MM.1S (cell line): ENCODE results near the gene ERVV-1.
"Not testable (repeated sequence)": the region's sequence is repeated elsewhere in the genome, so short reads cannot be mapped to it uniquely, and the experiment has no call there.

ENCODE experiments used
- DNase-seq: peaks from one replicate; pipeline ENCODE4 v3.0.0-alpha.2; 2015
- H2AFZ ChIP-seq: fragments of 300-600 bp; sonication (generic); 2 replicates; pipeline ENCODE4 v1.6.0; 2016; ENCODE audit warnings: antibody characterized with exemption, low read length
- H3F3A ChIP-seq: fragments of 300-600 bp; sonication (generic); 2 replicates; pipeline ENCODE4 v1.6.1; 2016; ENCODE audit warnings: mild to moderate bottlenecking, antibody characterized with exemption, low read length, moderate library complexity, mixed read lengths; ENCODE audit not compliant: insufficient read depth
- H3K27ac ChIP-seq: fragments of 300-600 bp; sonication (generic); 2 replicates; pipeline ENCODE4 v1.5.1; 2016; ENCODE audit warnings: mild to moderate bottlenecking, low read length
- H3K27me3 ChIP-seq: fragments of 300-600 bp; sonication (generic); replicated peaks from 2 replicates; pipeline ENCODE4 v1.6.0; 2016; ENCODE audit warnings: low read length; ENCODE audit not compliant: insufficient read depth
- H3K36me3 ChIP-seq: fragments of 300-600 bp; sonication (generic); replicated peaks from 2 replicates; pipeline ENCODE4 v1.6.1; 2016; ENCODE audit warnings: mild to moderate bottlenecking, low read length, mixed read lengths; ENCODE audit not compliant: insufficient read depth
- H3K4me1 ChIP-seq: fragments of 300-600 bp; sonication (generic); 2 replicates; pipeline ENCODE4 v1.6.1; 2016; ENCODE audit warnings: low read length, mixed read lengths
- H3K4me2 ChIP-seq: fragments of 300-600 bp; sonication (generic); 2 replicates; pipeline ENCODE4 v1.6.0; 2016; ENCODE audit warnings: low read depth, low read length
- H3K4me3 ChIP-seq: fragments of 300-600 bp; sonication (generic); 2 replicates; pipeline ENCODE4 v1.5.1; 2016; ENCODE audit warnings: low read length, mixed read lengths
- H3K79me2 ChIP-seq: fragments of 300-600 bp; sonication (generic); 2 replicates; pipeline ENCODE4 v1.6.1; 2016; ENCODE audit warnings: mixed run types, low read length, mixed read lengths
- H3K9ac ChIP-seq: fragments of 300-600 bp; sonication (generic); 2 replicates; pipeline ENCODE4 v1.6.1; 2016; ENCODE audit warnings: low read length, mixed read lengths
- H3K9me2 ChIP-seq: fragments of 300-600 bp; sonication (generic); replicated peaks from 2 replicates; pipeline ENCODE4 v1.6.1; 2016; ENCODE audit warnings: mild to moderate bottlenecking, low read length, mixed read lengths; ENCODE audit not compliant: insufficient read depth
- H3K9me3 ChIP-seq: fragments of 300-600 bp; sonication (generic); replicated peaks from 2 replicates; pipeline ENCODE4 v1.6.1; 2016; ENCODE audit warnings: mild to moderate bottlenecking, low read length, mixed read lengths; ENCODE audit not compliant: insufficient read depth
- H4K20me1 ChIP-seq: fragments of 300-600 bp; sonication (generic); 2 replicates; pipeline ENCODE4 v1.6.1; 2016; ENCODE audit warnings: mild to moderate bottlenecking, low read length, moderate library complexity, mixed read lengths; ENCODE audit not compliant: insufficient read depth
- EZH2 ChIP-seq: fragments of 300-600 bp; sonication (generic); optimal IDR thresholded peaks from 2 replicates; pipeline ENCODE3; 2017; ENCODE audit warnings: low read depth, mild to moderate bottlenecking, antibody characterized with exemption, low read length, mixed read lengths
- EZH2phosphoT487 ChIP-seq: fragments of 300-600 bp; sonication (generic); IDR thresholded peaks from 2 replicates; pipeline ENCODE4 v1.6.1; 2018; ENCODE audit warnings: antibody characterized with exemption, low read length
- TF ChIP-seq, protein P1 (sequence below): fragments of 300-600 bp; sonication (generic); IDR thresholded peaks from 2 replicates; pipeline ENCODE4 v1.5.1; 2016; ENCODE audit warnings: antibody characterized with exemption, low read length, mixed read lengths

ERVV-1 gene

DNA sequence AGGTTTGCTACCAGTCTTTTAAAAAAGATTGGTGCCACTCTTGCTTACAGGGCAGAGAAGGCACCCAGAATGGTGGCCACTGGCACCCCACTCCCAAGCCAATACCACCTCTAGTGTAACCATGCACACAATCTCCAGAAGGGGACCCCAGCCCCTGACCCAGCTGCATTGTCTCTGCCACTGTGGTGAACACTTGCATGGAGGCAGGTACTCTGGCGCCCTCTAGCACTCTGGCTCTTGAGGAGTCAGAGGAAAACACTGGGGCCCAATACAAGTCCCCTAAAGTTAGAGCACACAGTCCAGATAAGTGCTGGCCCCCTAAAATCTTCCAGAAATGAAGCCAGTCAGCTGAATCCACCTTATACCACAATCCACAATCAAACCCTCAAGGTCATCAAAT lies 6.0 kb downstream of the ERVV-1 start:
- no peak overlapping the region for H2AFZ ChIP-seq
- H3F3A ChIP-seq: no peaks in the 10 kb centered on the region
- H3K79me2 ChIP-seq: no peaks in the 10 kb centered on the region
- H3K36me3 ChIP-seq: no peaks in the 10 kb centered on the region
- no peaks in the 10 kb centered on the region for H3K9me2 ChIP-seq
- no peak overlapping the region for H3K27ac ChIP-seq
- H3K4me1 ChIP-seq: no peaks in the 10 kb centered on the region
- no peak for DNase-seq
- no peak overlapping the region for H3K4me2 ChIP-seq
- H3K9me3 ChIP-seq: no peaks in the 10 kb centered on the region
- H4K20me1 ChIP-seq: no peaks in the 10 kb centered on the region
- no peak overlapping the region for H3K4me3 ChIP-seq
- H3K9ac ChIP-seq: no peak overlapping the region
- H3K27me3 ChIP-seq: no peaks in the 10 kb centered on the region
- TF ChIP-seq EZH2 (no peak), EZH2phosphoT487 (no peak)
- TF ChIP-seq, protein P1, sequence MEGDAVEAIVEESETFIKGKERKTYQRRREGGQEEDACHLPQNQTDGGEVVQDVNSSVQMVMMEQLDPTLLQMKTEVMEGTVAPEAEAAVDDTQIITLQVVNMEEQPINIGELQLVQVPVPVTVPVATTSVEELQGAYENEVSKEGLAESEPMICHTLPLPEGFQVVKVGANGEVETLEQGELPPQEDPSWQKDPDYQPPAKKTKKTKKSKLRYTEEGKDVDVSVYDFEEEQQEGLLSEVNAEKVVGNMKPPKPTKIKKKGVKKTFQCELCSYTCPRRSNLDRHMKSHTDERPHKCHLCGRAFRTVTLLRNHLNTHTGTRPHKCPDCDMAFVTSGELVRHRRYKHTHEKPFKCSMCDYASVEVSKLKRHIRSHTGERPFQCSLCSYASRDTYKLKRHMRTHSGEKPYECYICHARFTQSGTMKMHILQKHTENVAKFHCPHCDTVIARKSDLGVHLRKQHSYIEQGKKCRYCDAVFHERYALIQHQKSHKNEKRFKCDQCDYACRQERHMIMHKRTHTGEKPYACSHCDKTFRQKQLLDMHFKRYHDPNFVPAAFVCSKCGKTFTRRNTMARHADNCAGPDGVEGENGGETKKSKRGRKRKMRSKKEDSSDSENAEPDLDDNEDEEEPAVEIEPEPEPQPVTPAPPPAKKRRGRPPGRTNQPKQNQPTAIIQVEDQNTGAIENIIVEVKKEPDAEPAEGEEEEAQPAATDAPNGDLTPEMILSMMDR: no peak

DNA sequence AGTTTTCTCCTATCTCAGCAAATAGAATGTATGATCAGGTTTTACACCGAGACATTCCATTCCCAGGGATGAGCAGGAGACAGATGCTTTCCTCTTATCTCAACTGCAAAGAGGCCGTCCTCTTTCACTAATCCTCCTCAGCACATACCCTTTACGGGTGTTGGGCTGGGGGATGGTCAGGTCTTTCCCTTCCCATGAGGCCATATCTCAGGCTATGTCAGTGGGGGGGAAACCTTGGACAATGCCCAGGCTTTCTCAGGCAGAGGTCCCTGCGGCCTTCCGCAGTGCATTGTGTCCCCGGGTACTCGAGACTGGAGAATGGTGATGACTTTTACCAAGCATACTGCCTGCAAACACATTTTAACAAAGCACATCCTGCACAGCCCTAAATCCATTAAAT lies 14.6 kb downstream of the ERVV-1 start:
- not testable (repeated sequence) for H3F3A ChIP-seq, H3K27ac ChIP-seq

DNA sequence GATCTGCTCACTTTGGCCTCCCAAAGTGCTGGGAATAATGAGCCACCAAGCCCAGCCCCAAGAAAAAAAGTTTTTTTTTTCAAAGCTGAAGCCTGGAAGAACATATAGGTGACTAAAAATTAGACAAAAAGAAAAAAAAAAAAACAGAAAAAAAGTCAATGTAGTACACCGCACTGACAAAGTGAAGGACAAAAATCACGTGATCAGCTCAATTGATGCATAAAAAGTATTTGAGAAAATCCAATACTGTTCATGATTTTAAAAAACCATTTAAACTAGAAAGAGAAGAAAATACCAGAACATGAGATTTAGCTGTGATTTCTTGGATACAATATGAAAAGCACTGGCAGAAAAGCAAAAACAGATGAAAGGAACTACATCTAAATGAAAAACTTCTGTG lies 20.3 kb downstream of the ERVV-1 start:
- Histone ChIP-seq H3K36me3 (no peaks in the 10 kb centered on the region), H3K9me3 (no peaks in the 10 kb centered on the region), H3F3A (no peaks in the 10 kb centered on the region), H3K4me1 (no peaks in the 10 kb centered on the region), H3K79me2 (no peaks in the 10 kb centered on the region), H3K27me3 (no peaks in the 10 kb centered on the region), H4K20me1 (no peaks in the 10 kb centered on the region), H3K4me2 (no peak overlapping the region), H3K9me2 (no peaks in the 10 kb centered on the region), H3K4me3 (no peak overlapping the region), H3K27ac (no peak overlapping the region), H3K9ac (no peak overlapping the region), H2AFZ (no peak overlapping the region)
- TF ChIP-seq, protein P1: no peak
- no peak for TF ChIP-seq EZH2phosphoT487
- no peak for TF ChIP-seq EZH2
- no peak for DNase-seq

More for the DNA sequence above, 14.6 kb downstream of the ERVV-1 start:
- H3K4me3 ChIP-seq, H3K4me1 ChIP-seq, DNase-seq, H3K9me2 ChIP-seq, H4K20me1 ChIP-seq, H3K79me2 ChIP-seq, H3K27me3 ChIP-seq, H2AFZ ChIP-seq, H3K9me3 ChIP-seq, H3K4me2 ChIP-seq, H3K9ac ChIP-seq, H3K36me3 ChIP-seq: not testable (repeated sequence)

DNA sequence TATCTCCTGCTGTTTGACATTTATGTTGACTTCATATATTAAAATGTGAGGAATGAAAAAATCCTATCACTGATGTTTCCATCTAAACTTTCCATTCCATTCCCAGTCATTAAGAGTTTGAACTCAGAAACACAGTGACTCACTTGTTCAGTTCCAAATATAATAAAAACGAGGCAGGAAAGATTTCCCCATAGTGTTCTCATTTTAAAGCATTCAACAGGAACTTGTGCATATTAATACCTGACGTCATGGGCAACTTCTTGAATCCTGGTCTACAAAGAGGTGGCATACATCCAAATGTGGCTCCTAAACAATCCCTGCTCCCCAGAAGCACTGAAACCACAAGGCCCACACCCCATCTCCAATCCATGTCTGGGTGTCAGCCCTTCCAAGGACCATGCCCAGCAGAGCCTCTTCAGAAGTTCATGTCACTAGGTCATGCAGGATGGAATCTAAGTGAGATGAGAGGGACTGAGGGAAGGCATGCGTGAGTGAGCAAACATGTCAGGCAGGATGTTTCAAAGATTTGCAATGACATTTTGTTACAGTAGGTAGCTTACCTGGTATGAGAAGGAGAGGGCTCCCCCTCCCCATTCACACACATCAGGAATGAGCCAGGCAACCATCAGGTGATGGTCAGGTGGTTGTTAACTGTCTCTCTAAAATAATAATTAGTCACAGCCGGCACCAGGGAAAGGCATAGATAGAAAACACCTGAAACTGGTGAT lies 21.4 kb downstream of the ERVV-1 start:
- DNase-seq: no peak

More for the DNA sequence above, 21.4 kb downstream of the ERVV-1 start:
- Histone ChIP-seq H3K79me2 (no peaks in the 10 kb centered on the region), H3K36me3 (no peaks in the 10 kb centered on the region), H3K27ac (no peak overlapping the region), H3K9me2 (no peaks in the 10 kb centered on the region), H3F3A (no peaks in the 10 kb centered on the region), H3K9ac (no peak overlapping the region), H3K4me2 (no peak overlapping the region), H2AFZ (no peak overlapping the region), H3K4me1 (no peaks in the 10 kb centered on the region), H3K4me3 (no peak overlapping the region), H3K9me3 (no peaks in the 10 kb centered on the region), H4K20me1 (no peaks in the 10 kb centered on the region), H3K27me3 (no peaks in the 10 kb centered on the region)
- TF ChIP-seq, protein P1: no peak
- TF ChIP-seq EZH2 (no peak), EZH2phosphoT487 (no peak)
